Measurements from ENCODE around the gene UCN.

GRCh38 chr2:27323596-27324285 is 15.5 kb upstream of the UCN start:
- TF ChIP-seq CTCF (optimal IDR thresholded peaks at IDR 0.05 in 1 of 3, IDR thresholded peaks at IDR 0.05 in 1 of 3, conservative IDR thresholded peaks at IDR 0.05 in 1 of 3; ENCODE audit: extremely low read depth in 1 of 3, insufficient read depth in 2 of 3, low read length in 3 of 3) (no peak), EZH2 (IDR thresholded peaks at IDR 0.05; ENCODE audit: low read length) (no peak)

All from keratinocyte (primary cell).